HG02973 (cell line): Measurements from ENCODE around the gene MRPS31.

Source experiments
- ATAC-seq: cut with Tn5 transposase; IDR thresholded peaks from one replicate; pipeline ENCODE4 v1.9.1; 2021; ENCODE audit warnings: moderate library complexity; ENCODE audit not compliant: unreplicated experiment

The MRPS31 gene

GRCh38 chr13:40770934-40771618, at the start of gene MRPS31:
Gene MRPS31 (minus strand): TSS chr13:40771190. CDS start chr13:40771136, 54 bp downstream.
- ATAC-seq: peak; percentile 95

GRCh38 chr13:40819797-40820315, 48.9 kb upstream of the MRPS31 start:
- ATAC-seq: no peak

GRCh38 chr13:40818926-40819325, 47.9 kb upstream of the MRPS31 start:
- no peak for ATAC-seq

- ATAC-seq: no peak
These were observed 43.8 kb upstream of the MRPS31 start for GRCh38 chr13:40814803-40815202.

GRCh38 chr13:40813667-40814454, 42.9 kb upstream of the MRPS31 start:
- ATAC-seq: peak; percentile 65

GRCh38 chr13:40812724-40813445, 41.9 kb upstream of the MRPS31 start:
- no peak for ATAC-seq

GRCh38 chr13:40812102-40812501, 41.1 kb upstream of the MRPS31 start:
- no peak for ATAC-seq

GRCh38 chr13:40809471-40809870, 38.5 kb upstream of the MRPS31 start:
- ATAC-seq: no peak

GRCh38 chr13:40806241-40806640, 35.3 kb upstream of the MRPS31 start:
- ATAC-seq: no peak

GRCh38 chr13:40803316-40803715, 32.3 kb upstream of the MRPS31 start:
- no peak for ATAC-seq

- ATAC-seq: no peak
These were observed 30.5 kb upstream of the MRPS31 start for GRCh38 chr13:40801255-40802217.

- ATAC-seq: no peak
These were observed 29.6 kb upstream of the MRPS31 start for GRCh38 chr13:40800559-40800958.

GRCh38 chr13:40799508-40799907, 28.5 kb upstream of the MRPS31 start:
- no peak for ATAC-seq

GRCh38 chr13:40798380-40798779, 27.4 kb upstream of the MRPS31 start:
- ATAC-seq: no peak

GRCh38 chr13:40796649-40797048, 25.7 kb upstream of the MRPS31 start:
- no peak for ATAC-seq

- no peak for ATAC-seq
These were observed 23.7 kb upstream of the MRPS31 start for GRCh38 chr13:40794414-40795368.

- ATAC-seq: no peak
These were observed 22.3 kb upstream of the MRPS31 start for GRCh38 chr13:40793339-40793738.

- ATAC-seq: no peak
These were observed 21.5 kb upstream of the MRPS31 start for GRCh38 chr13:40792284-40793051.
